Chondrocyte (in vitro differentiated cells): Measurements from ENCODE around the gene SUPT20HL2. TPM values are rescaled to one million over a fixed set of nuclear protein-coding genes. Genes with fewer than 3 reads are reported as not detected.
"Not testable (repeated sequence)": the region's sequence is repeated elsewhere in the genome, so short reads cannot be mapped to it uniquely, and the experiment has no call there.

ENCODE experiments used
- DNase-seq: peaks from one replicate; pipeline ENCODE4 v3.0.0; 2021; ENCODE audit warnings: mixed read lengths, low spot score
- H3K27ac Mint-ChIP-seq: one replicate; pipeline ENCODE4 v1.8.0; 2021; ENCODE audit warnings: mild to moderate bottlenecking, moderate library complexity, mixed read lengths; ENCODE audit not compliant: unreplicated experiment
- H3K27me3 Mint-ChIP-seq: 2 replicates; pipeline ENCODE4 v1.8.0; 2021; ENCODE audit warnings: low read depth, mixed read lengths
- H3K36me3 Mint-ChIP-seq: 2 replicates; pipeline ENCODE4 v1.8.0; 2021; ENCODE audit warnings: low read depth, mixed read lengths
- H3K4me1 Mint-ChIP-seq: 2 replicates; pipeline ENCODE4 v1.8.0; 2021; ENCODE audit warnings: low read depth, mild to moderate bottlenecking, mixed read lengths
- H3K4me3 Mint-ChIP-seq: one replicate; pipeline ENCODE4 v1.8.0; 2021; ENCODE audit warnings: mild to moderate bottlenecking, moderate library complexity, mixed read lengths; ENCODE audit not compliant: unreplicated experiment
- H3K9me3 Mint-ChIP-seq: 2 replicates; pipeline ENCODE4 v1.8.0; 2021; ENCODE audit warnings: low read depth, mixed read lengths
- CTCF ChIP-seq: fragments of 200-600 bp; sonication (generic); IDR thresholded peaks from 2 replicates; pipeline ENCODE4 v1.5.0; 2021; ENCODE audit warnings: antibody characterized with exemption, mild to moderate bottlenecking, moderate library complexity
- long read RNA-seq: library from polyadenylated mRNA; stranded (forward); transcript quantifications from one replicate; pipeline ENCODE4 v2.0.0, GENCODE V29; 2021
- total RNA-seq: library from RNA; stranded (reverse); gene quantifications from 3 replicates; pipeline ENCODE4 v1.2.1, GENCODE V29; 2021

The SUPT20HL2 gene
- total RNA-seq = not detected in 3 replicates
- long read RNA-seq = 0 reads

- TF ChIP-seq CTCF = no peak
- Mint-ChIP-seq H3K36me3 (no peaks in the 10 kb centered on the region), H3K4me3 (no peak within 1 kb of the TSS), H3K4me1 (no peaks in the 10 kb centered on the region), H3K27me3 (peaks cover 2% of the 10 kb centered on the region), H3K27ac (no peak within 1 kb of the TSS), H3K9me3 (no peaks in the 10 kb centered on the region)
- DNase-seq = no peak
These were observed at the start of gene SUPT20HL2 for GRCh38 chrX:24314019-24314635. Gene SUPT20HL2, minus strand, starts transcription at chrX:24314069. Its CDS starts 754 bp downstream, at chrX:24313315.

GRCh38 chrX:24362089-24362745 is 48.3 kb upstream of the SUPT20HL2 start:
- not testable (repeated sequence) for H3K4me3 Mint-ChIP-seq, H3K36me3 Mint-ChIP-seq, H3K27ac Mint-ChIP-seq, H3K9me3 Mint-ChIP-seq, DNase-seq, H3K27me3 Mint-ChIP-seq, H3K4me1 Mint-ChIP-seq

GRCh38 chrX:24360272-24360671 is 46.4 kb upstream of the SUPT20HL2 start, which contains the start of gene SUPT20HL1:
Gene SUPT20HL1, plus strand, starts transcription at chrX:24360639. Its CDS starts 2,122 bp downstream, at chrX:24362761.
- Mint-ChIP-seq H3K9me3 (no peaks in the 10 kb centered on the region), H3K4me3 (no peak within 1 kb of the TSS), H3K4me1 (peaks cover 12% of the 10 kb centered on the region), H3K27ac (no peak within 1 kb of the TSS), H3K36me3 (no peaks in the 10 kb centered on the region), H3K27me3 (no peaks in the 10 kb centered on the region)
- no peak for DNase-seq
- no peak for TF ChIP-seq CTCF

- Mint-ChIP-seq H3K9me3 (no peaks in the 10 kb centered on the region), H3K4me1 (peaks cover 13% of the 10 kb centered on the region), H3K27me3 (no peaks in the 10 kb centered on the region), H3K27ac (no peak overlapping the region), H3K36me3 (no peaks in the 10 kb centered on the region), H3K4me3 (no peak overlapping the region)
- DNase-seq = no peak
- no peak for TF ChIP-seq CTCF
These were observed 43.2 kb upstream of the SUPT20HL2 start for GRCh38 chrX:24357106-24357505.

GRCh38 chrX:24355095-24355494 is 41.2 kb upstream of the SUPT20HL2 start:
- no peaks in the 10 kb centered on the region for H3K9me3 Mint-ChIP-seq
- no peaks in the 10 kb centered on the region for H3K36me3 Mint-ChIP-seq
- H3K27me3 Mint-ChIP-seq = no peaks in the 10 kb centered on the region
- H3K4me3 Mint-ChIP-seq = no peak overlapping the region
- peaks cover 13% of the 10 kb centered on the region for H3K4me1 Mint-ChIP-seq
- H3K27ac Mint-ChIP-seq = peak overlapping the region; percentile 58
- DNase-seq = no peak
- TF ChIP-seq CTCF = no peak
